ENCODE results near the gene PPP1R13B. TPM values are rescaled to one million over a fixed set of nuclear protein-coding genes. Genes with fewer than 3 reads are reported as not detected.

PPP1R13B gene
- total and polyA plus RNA-seq, 2 experiments from 2014 or later, result 2.0 to 8.5 TPM

- TF ChIP-seq REST (IDR thresholded peaks at IDR 0.05; ENCODE audit: unreplicated experiment), result no peak
- TF ChIP-seq EZH2 (IDR thresholded peaks at IDR 0.05; ENCODE audit: low read depth, unreplicated experiment), result no peak
- no peak for TF ChIP-seq ZNF114 (CRISPR knock-in tag; IDR thresholded peaks at IDR 0.05)
Measured at GRCh38 chr14:103811189-103811588, 36.2 kb downstream of the PPP1R13B start (continued).

GRCh38 chr14:103808403-103809001 lies 38.9 kb downstream of the PPP1R13B start:
- H3K27ac Mint-ChIP-seq, result no peak overlapping the region
- no peaks in the 10 kb centered on the region for H3K9me3 Mint-ChIP-seq
- DNase-seq (ENCODE audit: low spot score), result peak; percentile 93

More at GRCh38 chr14:103808403-103809001, 38.9 kb downstream of the PPP1R13B start:
- Histone ChIP-seq H3K9me2 (ENCODE audit: insufficient read depth) (no peaks in the 10 kb centered on the region), H3K4me1 (ENCODE audit: insufficient read depth) (no peaks in the 10 kb centered on the region), H3K27ac (ENCODE audit: low read depth) (no peak overlapping the region), H3K4me3 (no peak overlapping the region), H3K27me3 (ENCODE audit: insufficient read depth) (no peaks in the 10 kb centered on the region), H2AFZ (no peak overlapping the region), H3F3A (replicated peaks; ENCODE audit: low read depth) (no peaks in the 10 kb centered on the region; the same call in 1 of the 2 replicates), H3K4me2 (no peak overlapping the region), H3K36me3 (ENCODE audit: insufficient read depth) (no peaks in the 10 kb centered on the region), H3K79me2 (replicated peaks; ENCODE audit: insufficient read depth) (no peaks in the 10 kb centered on the region), H4K20me1 (replicated peaks; ENCODE audit: insufficient read depth) (no peaks in the 10 kb centered on the region)
- no peaks in the 10 kb centered on the region for H3K27me3 Mint-ChIP-seq (ENCODE audit: insufficient read depth, low read depth, poor library complexity)
- H3K4me3 Mint-ChIP-seq, result no peak overlapping the region
- peak; percentile 99 for ATAC-seq
- H3K36me3 Mint-ChIP-seq (ENCODE audit: low read depth), result no peaks in the 10 kb centered on the region
- H3K4me1 Mint-ChIP-seq, result no peaks in the 10 kb centered on the region
- peak; percentile 90 to 92 for TF ChIP-seq CTCF (conservative IDR thresholded peaks at IDR 0.05; ENCODE audit: low read depth in 2 of 2)
- no peak for TF ChIP-seq CREB1 (CRISPR knock-in tag; IDR thresholded peaks at IDR 0.05; ENCODE audit: low read depth)

All from GM23338 (cell line).